HG03175 (cell line): ENCODE data around the gene IFIT3.
"Not testable (repeated sequence)": the region's sequence is repeated elsewhere in the genome, so short reads cannot be mapped to it uniquely, and the experiment has no call there.

ENCODE experiments used
- ATAC-seq: cut with Tn5 transposase; IDR thresholded peaks from one replicate; pipeline ENCODE4 v1.9.1; 2021; ENCODE audit warnings: mild to moderate bottlenecking, moderate library complexity; ENCODE audit not compliant: unreplicated experiment

IFIT3 gene

GRCh38 chr10:89303161-89303560 lies 24.6 kb upstream of the IFIT3 start:
- ATAC-seq: no peak

DNA sequence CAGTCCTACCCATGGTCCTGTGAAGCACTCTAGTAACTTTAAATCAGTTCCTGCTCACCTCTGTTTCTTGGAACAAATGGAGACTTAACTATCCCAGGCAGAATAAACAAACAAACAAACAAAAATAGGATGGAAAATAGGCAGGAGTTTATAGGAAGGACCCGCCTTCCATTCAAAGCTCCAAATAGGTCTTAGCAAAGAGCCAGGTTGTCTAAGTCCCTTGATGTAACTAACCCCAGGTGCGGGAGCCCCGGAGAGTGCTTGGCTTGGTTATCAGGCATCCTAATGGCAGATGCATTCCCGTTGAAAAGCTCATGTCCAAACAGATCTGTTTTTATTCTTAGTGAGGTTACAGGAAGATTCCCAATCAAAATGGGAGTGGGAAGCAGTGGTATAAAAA lies 23.8 kb upstream of the IFIT3 start:
- ATAC-seq: no peak

- ATAC-seq: no peak
These were observed 23.4 kb upstream of the IFIT3 start for GRCh38 chr10:89304446-89304845.

GRCh38 chr10:89304925-89305324 lies 22.9 kb upstream of the IFIT3 start:
- ATAC-seq: no peak

- no peak for ATAC-seq
These were observed 21.9 kb upstream of the IFIT3 start for GRCh38 chr10:89305766-89306433.

DNA sequence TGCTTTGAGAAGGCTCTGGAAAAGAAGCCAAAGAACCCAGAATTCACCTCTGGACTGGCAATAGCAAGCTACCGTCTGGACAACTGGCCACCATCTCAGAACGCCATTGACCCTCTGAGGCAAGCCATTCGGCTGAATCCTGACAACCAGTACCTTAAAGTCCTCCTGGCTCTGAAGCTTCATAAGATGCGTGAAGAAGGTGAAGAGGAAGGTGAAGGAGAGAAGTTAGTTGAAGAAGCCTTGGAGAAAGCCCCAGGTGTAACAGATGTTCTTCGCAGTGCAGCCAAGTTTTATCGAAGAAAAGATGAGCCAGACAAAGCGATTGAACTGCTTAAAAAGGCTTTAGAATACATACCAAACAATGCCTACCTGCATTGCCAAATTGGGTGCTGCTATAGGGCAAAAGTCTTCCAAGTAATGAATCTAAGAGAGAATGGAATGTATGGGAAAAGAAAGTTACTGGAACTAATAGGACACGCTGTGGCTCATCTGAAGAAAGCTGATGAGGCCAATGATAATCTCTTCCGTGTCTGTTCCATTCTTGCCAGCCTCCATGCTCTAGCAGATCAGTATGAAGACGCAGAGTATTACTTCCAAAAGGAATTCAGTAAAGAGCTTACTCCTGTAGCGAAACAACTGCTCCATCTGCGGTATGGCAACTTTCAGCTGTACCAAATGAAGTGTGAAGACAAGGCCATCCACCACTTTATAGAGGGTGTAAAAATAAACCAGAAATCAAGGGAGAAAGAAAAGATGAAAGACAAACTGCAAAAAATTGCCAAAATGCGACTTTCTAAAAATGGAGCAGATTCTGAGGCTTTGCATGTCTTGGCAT lies 21.1 kb upstream of the IFIT3 start:
- no peak for ATAC-seq

GRCh38 chr10:89307269-89307577 lies 20.6 kb upstream of the IFIT3 start:
- no peak for ATAC-seq

DNA sequence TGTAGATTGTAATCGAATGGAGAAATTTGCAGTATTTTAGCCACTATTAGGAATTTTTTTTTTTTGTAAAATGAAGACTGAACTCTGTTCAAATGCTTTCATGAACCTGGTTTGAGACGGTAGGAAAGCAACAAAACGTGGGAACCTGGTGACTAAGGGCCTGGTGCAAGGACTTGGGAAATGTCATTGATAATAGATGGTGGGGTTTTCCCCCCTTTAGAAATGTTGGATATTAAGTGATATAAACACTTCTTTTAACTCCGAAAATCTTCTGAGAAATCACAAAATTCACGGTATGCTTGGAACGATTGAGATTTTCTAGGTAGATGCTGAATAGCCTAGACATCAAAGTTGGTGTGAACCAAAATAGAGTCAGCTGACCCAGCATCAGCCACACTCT lies 19.5 kb upstream of the IFIT3 start:
- no peak for ATAC-seq

- ATAC-seq: no peak
These were observed 19.1 kb upstream of the IFIT3 start for GRCh38 chr10:89308736-89309135.

DNA sequence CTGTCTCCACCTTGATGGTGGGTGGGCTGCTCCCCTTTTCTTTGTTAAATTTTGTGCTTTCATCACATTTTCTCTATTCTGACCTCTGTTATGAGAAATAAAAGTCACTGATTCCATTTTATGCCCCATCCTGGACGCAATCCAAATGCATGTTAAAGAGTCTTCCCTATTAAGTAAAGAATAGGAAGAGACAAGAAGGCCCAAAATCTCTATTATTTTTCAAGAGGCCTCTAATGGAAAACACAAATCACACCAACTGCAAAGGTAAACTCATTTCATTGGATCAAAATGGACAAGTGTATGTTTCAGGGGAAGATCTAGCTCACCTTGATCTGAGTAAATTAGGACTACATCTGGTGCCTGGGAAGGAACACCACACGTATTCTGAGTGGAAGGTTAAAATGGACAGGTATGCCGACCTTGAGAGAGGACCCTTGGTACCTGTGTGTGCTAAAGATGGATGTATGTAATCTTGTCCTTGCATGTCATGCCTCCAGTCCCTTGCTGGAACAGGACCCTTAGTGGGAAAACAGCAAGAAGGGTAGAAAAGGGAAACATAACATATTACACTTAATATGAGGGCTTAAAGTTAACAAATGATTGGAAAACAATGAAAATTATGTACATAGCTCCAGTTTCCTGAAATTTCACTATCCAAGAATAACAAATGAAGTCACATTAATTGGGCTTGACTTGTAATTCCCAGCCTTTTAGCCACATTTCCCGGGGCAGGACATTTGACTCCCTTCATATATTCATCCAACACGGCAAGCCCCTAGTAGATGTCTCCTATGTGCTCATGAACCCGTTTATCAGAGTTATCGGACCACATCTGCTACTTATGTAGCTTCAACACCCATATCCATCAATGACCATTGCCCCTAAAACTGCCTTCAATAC lies 18.4 kb upstream of the IFIT3 start:
- no peak for ATAC-seq

DNA sequence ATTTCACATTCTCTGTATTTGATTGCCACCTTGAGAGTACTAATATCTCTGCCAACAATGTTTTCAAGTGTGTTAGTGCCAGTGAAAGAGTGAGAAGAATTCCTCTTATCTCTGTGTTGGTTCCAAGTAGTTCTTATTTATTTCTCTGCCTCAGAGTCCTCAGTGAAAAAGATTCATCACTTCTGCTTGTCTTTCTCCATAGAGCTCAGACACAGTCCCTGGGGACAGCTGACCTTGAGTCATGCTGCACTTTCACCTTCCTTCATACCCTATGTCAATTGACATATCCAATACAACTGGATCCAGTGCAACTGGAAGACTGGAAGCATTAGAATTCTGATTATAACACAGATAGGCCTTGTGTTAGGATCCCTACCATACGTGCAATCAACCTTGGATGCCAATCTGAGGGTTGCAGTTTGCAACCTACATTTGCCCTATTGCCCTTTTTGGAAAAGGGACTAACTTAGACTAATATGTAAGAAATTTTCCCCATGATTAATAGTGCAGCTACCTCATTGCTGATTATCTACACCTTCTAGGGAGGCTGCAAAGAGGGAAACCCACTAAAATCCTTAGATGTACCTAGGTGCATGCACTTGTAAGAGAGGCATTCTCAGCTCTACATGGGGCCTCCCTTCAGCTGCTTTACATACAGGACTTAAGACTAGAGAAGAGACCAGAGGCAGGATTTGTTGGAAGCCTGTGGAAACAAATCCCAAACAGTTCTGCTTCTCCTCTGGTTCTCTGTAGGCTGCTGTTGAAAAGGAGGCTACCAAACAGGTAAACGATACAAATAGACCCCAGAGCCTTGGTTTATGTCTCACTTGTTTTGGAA lies 17.5 kb upstream of the IFIT3 start:
- no peak for ATAC-seq

GRCh38 chr10:89312973-89313372 lies 14.8 kb upstream of the IFIT3 start:
- ATAC-seq: no peak

- ATAC-seq: no peak
These were observed 13.1 kb upstream of the IFIT3 start for GRCh38 chr10:89314676-89315075.

DNA sequence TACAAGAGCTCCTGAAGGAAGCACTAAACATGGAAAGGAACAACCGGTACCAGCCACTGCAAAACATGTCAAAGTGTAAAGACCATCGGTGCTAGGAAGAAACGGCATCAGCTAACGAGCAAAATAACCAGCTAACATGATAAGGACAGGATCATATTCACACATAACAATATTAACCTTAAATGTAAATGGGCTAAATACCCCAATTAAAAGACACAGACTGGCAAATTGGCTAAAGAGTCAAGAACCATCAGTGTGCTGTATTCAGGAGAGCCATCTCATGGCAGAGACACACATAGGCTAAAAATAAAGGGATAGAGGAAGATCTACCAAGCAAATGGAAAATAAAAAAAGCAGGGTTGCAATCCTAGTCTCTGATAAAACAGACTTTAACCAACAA lies 9.8 kb upstream of the IFIT3 start:
- ATAC-seq: not testable (repeated sequence)

- not testable (repeated sequence) for ATAC-seq
These were observed 2.7 kb upstream of the IFIT3 start for GRCh38 chr10:89325081-89325480.

- ATAC-seq: not testable (repeated sequence)
These were observed 1.9 kb upstream of the IFIT3 start for GRCh38 chr10:89325856-89326255.

DNA sequence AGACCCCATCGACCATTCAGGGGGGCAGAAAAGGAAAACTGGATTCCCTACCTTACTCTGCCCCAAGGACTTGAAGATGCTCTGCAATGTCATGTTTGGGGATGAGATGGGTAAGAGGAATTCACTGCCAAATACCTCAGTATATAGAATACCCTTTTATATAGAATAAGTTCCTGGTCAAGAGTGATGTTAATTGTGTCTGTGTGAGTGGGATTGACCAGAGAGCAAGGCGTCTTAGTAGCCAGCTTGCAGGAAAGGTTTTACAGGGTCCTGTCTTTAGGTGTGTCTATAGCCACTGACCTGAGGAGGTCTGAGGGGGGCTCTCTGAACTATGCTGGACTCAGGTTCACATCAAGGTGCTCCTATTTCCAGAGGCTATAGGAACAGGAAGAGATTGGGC lies 1.4 kb downstream of the IFIT3 start:
- ATAC-seq: no peak

DNA sequence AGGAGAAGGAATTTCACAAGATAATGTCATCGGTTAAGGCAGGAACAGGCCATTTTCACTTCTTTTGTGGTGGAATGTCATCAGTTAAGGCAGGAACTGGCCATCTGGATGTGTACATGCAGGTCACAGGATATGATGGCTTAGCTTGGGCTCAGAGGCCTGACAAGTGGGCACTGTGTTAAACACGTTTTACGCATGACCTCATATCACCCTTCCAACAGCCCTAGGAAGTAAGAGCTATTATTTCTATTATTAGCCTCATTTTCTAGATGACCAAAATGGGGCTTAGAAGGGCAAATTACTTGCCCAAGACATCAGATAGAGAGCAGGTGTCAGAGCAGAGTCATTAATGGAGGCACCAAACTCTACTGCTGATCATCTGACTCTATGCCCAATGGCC lies 2.2 kb downstream of the IFIT3 start:
- ATAC-seq: not testable (repeated sequence)

DNA sequence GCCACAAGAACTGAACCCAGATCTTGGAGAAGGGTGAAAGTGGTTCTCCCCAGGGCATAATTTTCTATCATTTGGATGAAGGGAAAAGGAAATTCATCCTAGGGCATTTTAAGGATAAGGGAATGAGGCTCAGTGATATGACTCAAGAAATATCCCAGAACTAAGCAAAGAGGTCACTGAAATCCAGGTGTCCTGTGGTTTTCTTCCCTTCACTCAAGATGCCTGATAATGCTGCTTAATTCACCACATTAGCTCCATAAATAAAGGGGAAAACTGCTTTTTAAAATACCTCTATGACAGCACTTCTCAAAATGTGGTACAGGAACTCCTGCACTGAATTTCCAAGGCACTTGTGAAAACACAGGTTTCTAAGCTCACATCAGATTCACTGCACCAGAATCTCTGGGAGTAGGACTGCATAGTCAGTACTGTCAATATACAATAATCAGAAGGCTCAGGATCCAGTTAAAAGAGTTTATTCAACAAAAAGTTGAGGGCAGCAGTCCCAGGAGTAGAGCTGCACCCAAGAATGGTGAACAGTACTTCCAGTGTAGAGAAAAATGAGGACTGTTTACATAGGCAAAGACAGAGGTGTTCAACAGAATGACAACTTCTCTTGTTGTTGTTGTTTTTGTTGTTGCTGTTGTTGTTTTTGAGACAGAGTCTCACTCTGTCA lies 2.9 kb downstream of the IFIT3 start:
- no peak for ATAC-seq

DNA sequence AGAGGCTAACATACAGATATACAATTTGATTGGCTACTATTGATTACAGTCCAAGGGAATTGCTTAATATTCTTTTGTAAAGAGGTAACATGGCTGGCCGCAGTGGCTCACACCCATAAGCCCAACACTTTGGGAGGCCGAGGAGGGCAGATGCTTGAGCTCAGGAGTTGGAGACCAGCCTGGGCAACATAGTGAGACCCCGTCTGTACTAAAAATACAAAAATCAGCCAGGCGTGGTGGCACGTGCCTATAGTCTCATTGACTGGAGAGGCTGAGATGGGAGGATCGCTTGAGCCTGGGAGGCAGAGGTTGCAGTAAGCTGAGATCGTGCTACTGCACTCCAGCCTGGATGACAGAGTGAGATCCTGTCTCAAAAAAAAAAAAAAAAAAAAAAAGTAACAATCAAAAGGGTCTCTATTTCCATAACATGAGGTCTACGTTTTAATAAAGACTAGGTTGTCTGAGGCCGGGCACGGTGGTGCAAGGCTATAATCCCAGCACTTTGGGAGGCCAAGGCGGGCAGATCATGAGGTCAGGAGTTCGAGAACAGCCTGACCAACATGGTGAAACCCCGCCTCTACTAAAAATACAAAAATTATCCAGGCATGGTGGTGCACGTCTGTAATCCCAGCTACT lies 3.8 kb downstream of the IFIT3 start:
- ATAC-seq: not testable (repeated sequence)
